NCI-H2196 treated with DMSO at 0.1 percent for 48 hours (cell line): Measurements from ENCODE around the gene ARHGAP30.
"Not testable (repeated sequence)": the region's sequence is repeated elsewhere in the genome, so short reads cannot be mapped to it uniquely, and the experiment has no call there.

Source experiments
- DNase-seq: peaks from one replicate; lab custom pipeline; 2025; ENCODE audit not compliant: unreplicated experiment; lab: John Stamatoyannopoulos, UW

Gene ARHGAP30

GRCh38 chr1:161070761-161071160 is 1.1 kb upstream of the ARHGAP30 start:
- DNase-seq = no peak

GRCh38 chr1:161069241-161069640 is 450 bp downstream of the ARHGAP30 start:
- no peak for DNase-seq

- DNase-seq = no peak
Measured at GRCh38 chr1:161068306-161069234, 1.1 kb downstream of the ARHGAP30 start.

- DNase-seq = no peak
Measured at GRCh38 chr1:161066694-161067093, 3.0 kb downstream of the ARHGAP30 start.

GRCh38 chr1:161065681-161066080 is 4.0 kb downstream of the ARHGAP30 start:
- not testable (repeated sequence) for DNase-seq

GRCh38 chr1:161063936-161064335 is 5.8 kb downstream of the ARHGAP30 start:
- DNase-seq = not testable (repeated sequence)

- no peak for DNase-seq
Measured at GRCh38 chr1:161061419-161061818, 8.3 kb downstream of the ARHGAP30 start.

GRCh38 chr1:161059293-161059692 is 10.4 kb downstream of the ARHGAP30 start:
- no peak for DNase-seq

GRCh38 chr1:161054805-161055204 is 14.9 kb downstream of the ARHGAP30 start:
- DNase-seq = no peak

- DNase-seq = no peak
Measured at GRCh38 chr1:161054232-161054631, 15.5 kb downstream of the ARHGAP30 start.

GRCh38 chr1:161052899-161053298 is 16.8 kb downstream of the ARHGAP30 start:
- DNase-seq = no peak

GRCh38 chr1:161051219-161051618 is 18.5 kb downstream of the ARHGAP30 start:
- DNase-seq = no peak

- DNase-seq = no peak
Measured at GRCh38 chr1:161048949-161049722, 20.6 kb downstream of the ARHGAP30 start.

- no peak for DNase-seq
Measured at GRCh38 chr1:161047436-161048420, 22.0 kb downstream of the ARHGAP30 start.

- DNase-seq = no peak
Measured at GRCh38 chr1:161046605-161047228, 23.0 kb downstream of the ARHGAP30 start.

- DNase-seq = peak; percentile 90
Measured at GRCh38 chr1:161045736-161046604, 23.7 kb downstream of the ARHGAP30 start, which contains the start of gene USF1. USF1 (minus strand) TSS chr1:161045977; CDS start chr1:161043275, 2,702 bp downstream.

- DNase-seq = no peak
Measured at GRCh38 chr1:161044908-161045735, 24.6 kb downstream of the ARHGAP30 start.

- no peak for DNase-seq
Measured at GRCh38 chr1:161044535-161044907, 25.2 kb downstream of the ARHGAP30 start.
